CD4-positive, alpha-beta T cell (primary cell): ENCODE data around the gene SEPTIN10. TPM values are rescaled to one million over a fixed set of nuclear protein-coding genes. Genes with fewer than 3 reads are reported as not detected.

Experiments used
- ATAC-seq: fragments of 200-7000 bp; cut with Tn5 transposase; one replicate; pipeline ENCODE4 v1.10.0; 2022; ENCODE audit warnings: mild to moderate bottlenecking; ENCODE audit not compliant: poor library complexity
- CTCF ChIA-PET: fragments of 350-600 bp; sonication (Branson Sonifier 250); formaldehyde crosslinking; loops from one replicate; lab custom pipeline; 2021; ENCODE audit warnings: antibody characterized with exemption, inconsistent platforms; lab: Charles Lee
- POLR2A ChIA-PET: fragments of 350-600 bp; sonication (Branson Sonifier 250); formaldehyde crosslinking; loops from one replicate; lab custom pipeline; 2021; ENCODE audit warnings: antibody characterized with exemption, inconsistent platforms; lab: Charles Lee
- DNase-seq, 14 experiments: peaks; one replicate each; pipeline ENCODE4 v3.0.0-alpha.2; 2013 to 2020; ENCODE audit warnings: mixed read lengths in 2 of 14
- H3K27ac ChIP-seq, 2 donors: one replicate each; pipeline versions ENCODE4 v1.5.1 to v1.7.0; 2013; ENCODE audit warnings: low read length in 2 of 2, low read depth in 1 of 2, mild to moderate bottlenecking in 1 of 2
- H3K27me3 ChIP-seq, 2 experiments: 1 replicate in 1 of 2; 2 replicates in 1 of 2; pipeline versions ENCODE4 v1.6.1 to v1.7.0; 2013; ENCODE audit warnings: low read length in 2 of 2, control low read depth in 1 of 2, mild to moderate bottlenecking in 1 of 2, moderate library complexity in 1 of 2; ENCODE audit not compliant: insufficient read depth in 2 of 2, control insufficient read depth in 1 of 2
- H3K36me3 ChIP-seq: one replicate; pipeline ENCODE4 v1.6.1; 2013; ENCODE audit warnings: low read length, control low read depth; ENCODE audit not compliant: insufficient read depth
- H3K4me1 ChIP-seq: one replicate; pipeline ENCODE4 v1.6.1; 2013; ENCODE audit warnings: low read length, control low read depth; ENCODE audit not compliant: insufficient read depth
- H3K4me3 ChIP-seq: one replicate; pipeline ENCODE4 v1.5.1; 2013; ENCODE audit warnings: mild to moderate bottlenecking, low read length, moderate library complexity
- H3K9me3 ChIP-seq, 2 experiments: 1 replicate in 1 of 2; 2 replicates in 1 of 2; pipeline versions ENCODE4 v1.6.1 to v1.7.0; 2013; ENCODE audit warnings: low read length in 2 of 2, mild to moderate bottlenecking in 2 of 2, control low read depth in 1 of 2, moderate library complexity in 1 of 2; ENCODE audit not compliant: control insufficient read depth in 1 of 2, insufficient read depth in 1 of 2
- H3K27ac Mint-ChIP-seq: one replicate; pipeline ENCODE4 v1.8.0; 2020; ENCODE audit warnings: mixed read lengths
- H3K27me3 Mint-ChIP-seq: one replicate; pipeline ENCODE4 v1.8.0; 2021; ENCODE audit warnings: mixed read lengths
- H3K36me3 Mint-ChIP-seq: one replicate; pipeline ENCODE4 v1.8.0; 2021; ENCODE audit warnings: low read depth, mixed read lengths
- H3K4me1 Mint-ChIP-seq: one replicate; pipeline ENCODE4 v1.8.0; 2021; ENCODE audit warnings: low read depth, mixed read lengths
- H3K4me3 Mint-ChIP-seq: one replicate; pipeline ENCODE4 v1.8.0; 2020; ENCODE audit warnings: mild to moderate bottlenecking, mixed read lengths
- H3K9me3 Mint-ChIP-seq: one replicate; pipeline ENCODE4 v1.8.0; 2020; ENCODE audit warnings: mixed read lengths
- CTCF ChIP-seq: fragments of 200-600 bp; IDR thresholded peaks from one replicate; pipeline ENCODE4 v1.8.0; 2022; ENCODE audit warnings: antibody characterized with exemption, mild to moderate bottlenecking
- intact Hi-C, 2 experiments: fragments of 100-400 bp; cut with DNase I in 1 of 2; cut with micrococcal nuclease in 1 of 2; formaldehyde crosslinking; loops; one replicate each; pipeline versions ENCODE4 v1.15.1 to v1.9.0; 2023 to 2025; cut with DNase I, micrococcal nuclease
- total RNA-seq, 174 experiments: library from RNA in 2 of 174; stranded (reverse) in 2 of 174; gene quantifications; one replicate each; pipeline ENCODE4 v1.2.3 and lab custom pipeline; 2021 to 2026

The SEPTIN10 gene
- total RNA-seq, 2 experiments from 2014 or later, result 2.0 to 2.6 TPM

GRCh38 chr2:109521233-109522062, 92.3 kb downstream of the SEPTIN10 start:
- Mint-ChIP-seq H3K4me3 (no peak overlapping the region), H3K9me3 (no peaks in the 10 kb centered on the region), H3K27ac (no peak overlapping the region), H3K27me3 (no peaks in the 10 kb centered on the region), H3K4me1 (no peaks in the 10 kb centered on the region), H3K36me3 (no peaks in the 10 kb centered on the region)
- Histone ChIP-seq H3K36me3 (no peaks in the 10 kb centered on the region), H3K4me3 (no peak overlapping the region), H3K9me3 (no peaks in the 10 kb centered on the region), H3K27ac (no peak overlapping the region), H3K27me3 (no peaks in the 10 kb centered on the region), H3K4me1 (no peaks in the 10 kb centered on the region)
- no peak for DNase-seq
- intact Hi-C loops, result no loop called here
- CTCF ChIA-PET, result no interaction called here
- TF ChIP-seq CTCF, result no peak
- no peak for ATAC-seq
- POLR2A ChIA-PET, result no interaction called here

- CTCF ChIA-PET, result no interaction called here
- Histone ChIP-seq H3K36me3 (no peaks in the 10 kb centered on the region), H3K9me3 (no peaks in the 10 kb centered on the region), H3K4me1 (no peaks in the 10 kb centered on the region), H3K4me3 (no peak overlapping the region), H3K27me3 (no peaks in the 10 kb centered on the region), H3K27ac (no peak overlapping the region)
- H3K9me3 Mint-ChIP-seq, result no peaks in the 10 kb centered on the region
- H3K4me1 Mint-ChIP-seq, result no peaks in the 10 kb centered on the region
- no peak overlapping the region for H3K4me3 Mint-ChIP-seq
- ATAC-seq, result no peak
- H3K27ac Mint-ChIP-seq, result no peak overlapping the region
- POLR2A ChIA-PET, result no interaction called here
- intact Hi-C loops, result no loop called here
- DNase-seq, result no peak
- TF ChIP-seq CTCF, result no peak
- H3K27me3 Mint-ChIP-seq, result no peaks in the 10 kb centered on the region
- no peaks in the 10 kb centered on the region for H3K36me3 Mint-ChIP-seq
Observed at GRCh38 chr2:109519513-109519912, 94.3 kb downstream of the SEPTIN10 start.

- no peaks in the 10 kb centered on the region for H3K27me3 Mint-ChIP-seq
- H3K36me3 Mint-ChIP-seq, result no peaks in the 10 kb centered on the region
- Histone ChIP-seq H3K9me3 (no peaks in the 10 kb centered on the region), H3K4me1 (peaks cover 3% of the 10 kb centered on the region), H3K4me3 (no peak overlapping the region), H3K27ac (no peak overlapping the region), H3K36me3 (no peaks in the 10 kb centered on the region), H3K27me3 (no peaks in the 10 kb centered on the region)
- DNase-seq (no peak), ATAC-seq (no peak)
- H3K4me3 Mint-ChIP-seq, result no peak overlapping the region
- no peaks in the 10 kb centered on the region for H3K4me1 Mint-ChIP-seq
- H3K27ac Mint-ChIP-seq, result no peak overlapping the region
- H3K9me3 Mint-ChIP-seq, result no peaks in the 10 kb centered on the region
- no peak for TF ChIP-seq CTCF
- intact Hi-C loops, result no loop called here
- ChIA-PET POLR2A (no interaction called here), CTCF (no interaction called here)
Observed at GRCh38 chr2:109517118-109517889, 96.5 kb downstream of the SEPTIN10 start.
